SU-DHL-6 (cell line): ENCODE results near the gene SLCO4A1.

Experiments used
- H2AFZ ChIP-seq: fragments of 200-600 bp; sonication (generic); 2 replicates; pipeline ENCODE4 v1.6.1; 2014; ENCODE audit warnings: low read depth, mild to moderate bottlenecking, moderate library complexity, mixed read lengths, antibody characterized with exemption, low read length; ENCODE audit not compliant: severe bottlenecking
- H3F3A ChIP-seq: fragments of 200-600 bp; shearing (Covaris generic); 2 replicates; pipeline ENCODE4 v1.6.0; 2016; ENCODE audit warnings: antibody characterized with exemption, mild to moderate bottlenecking; ENCODE audit not compliant: insufficient read depth
- H3K27ac ChIP-seq: fragments of 200-600 bp; sonication (generic); 2 replicates; pipeline ENCODE4 v1.5.1; 2016; ENCODE audit warnings: low read depth, mild to moderate bottlenecking, low read length, moderate library complexity, mixed read lengths
- H3K27me3 ChIP-seq: fragments of 200-600 bp; sonication (generic), shearing (Covaris generic); 2 replicates; pipeline ENCODE4 v1.6.0; 2014; ENCODE audit warnings: mild to moderate bottlenecking, low read length
- H3K36me3 ChIP-seq: fragments of 200-600 bp; sonication (generic); 2 replicates; pipeline ENCODE4 v1.6.1; 2014; ENCODE audit warnings: mild to moderate bottlenecking, low read length, mixed read lengths
- H3K4me2 ChIP-seq: fragments of 300-600, 200-600 bp; shearing (Covaris generic), sonication (generic); 2 replicates; pipeline ENCODE4 v1.6.0; 2014; ENCODE audit warnings: low read length, low read depth, mild to moderate bottlenecking; ENCODE audit not compliant: poor library complexity, severe bottlenecking
- H3K4me3 ChIP-seq: fragments of 200-600 bp; sonication (generic); 2 replicates; pipeline ENCODE4 v1.5.1; 2014; ENCODE audit warnings: antibody characterized with exemption, low read length, mild to moderate bottlenecking, mixed read lengths; ENCODE audit not compliant: insufficient read depth, poor library complexity, severe bottlenecking
- H3K79me2 ChIP-seq: fragments of 200-600 bp; sonication (generic); 2 replicates; pipeline ENCODE4 v1.6.1; 2014; ENCODE audit warnings: mild to moderate bottlenecking, low read length, moderate library complexity; ENCODE audit not compliant: insufficient read depth
- H3K9ac ChIP-seq: fragments of 200-600 bp; sonication (generic); 2 replicates; pipeline ENCODE4 v1.7.0; 2014; ENCODE audit warnings: mild to moderate bottlenecking, low read length
- H3K9me2 ChIP-seq: fragments of 200-600 bp; sonication (generic); replicated peaks from 2 replicates; pipeline ENCODE4 v1.6.1; 2014; ENCODE audit warnings: low read length; ENCODE audit not compliant: insufficient read depth
- H3K9me3 ChIP-seq: fragments of 200-600 bp; sonication (generic); 2 replicates; pipeline ENCODE4 v1.6.1; 2014; ENCODE audit warnings: low read length, mixed read lengths; ENCODE audit not compliant: insufficient read depth
- H4K20me1 ChIP-seq: fragments of 200-600 bp; sonication (generic); 2 replicates; pipeline ENCODE4 v1.6.1; 2014; ENCODE audit warnings: low read depth, mild to moderate bottlenecking, antibody characterized with exemption, low read length, moderate library complexity, mixed read lengths
- CTCF ChIP-seq: fragments of 200-600 bp; sonication (generic); IDR thresholded peaks from one replicate; pipeline ENCODE4 v1.5.1; 2017; ENCODE audit warnings: antibody characterized with exemption, mild to moderate bottlenecking, low read length, moderate library complexity; ENCODE audit not compliant: insufficient read depth, poor library complexity, severe bottlenecking
- EZH2phosphoT487 ChIP-seq: fragments of 200-600 bp; sonication (generic), shearing (Covaris generic); conservative IDR thresholded peaks from 2 replicates; pipeline ENCODE4 v1.6.1; 2018; ENCODE audit warnings: mild to moderate bottlenecking, antibody characterized with exemption, low read length, moderate library complexity, mixed read lengths

SLCO4A1 gene

DNA sequence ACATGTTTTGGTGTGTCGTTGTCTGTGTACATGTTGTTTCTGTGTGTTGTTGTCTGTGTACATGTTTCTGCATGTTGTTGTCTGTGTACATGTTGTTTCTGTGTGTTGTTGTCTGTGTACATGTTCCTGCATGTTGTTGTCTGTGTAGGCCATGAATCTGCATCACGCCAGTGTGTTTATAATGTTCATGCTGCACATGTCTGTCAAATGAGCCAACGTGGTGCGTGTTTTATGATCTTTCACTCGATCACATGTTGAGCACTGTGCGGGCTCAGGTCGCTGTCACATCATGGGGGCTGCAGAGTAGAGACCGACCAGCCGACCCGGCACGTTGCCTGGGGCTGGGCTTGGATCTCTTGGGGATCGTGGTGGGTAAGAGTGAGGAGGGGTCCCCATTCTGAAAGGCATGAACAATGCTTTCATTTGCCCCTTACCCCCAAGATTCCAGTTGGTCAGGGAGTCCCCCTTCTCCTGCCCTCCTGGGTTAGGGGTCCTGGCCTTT, 26.5 kb upstream of the SLCO4A1 start:
- H3K27ac ChIP-seq = no peak overlapping the region
- no peak overlapping the region for H3K4me2 ChIP-seq
- no peaks in the 10 kb centered on the region for H4K20me1 ChIP-seq

DNA sequence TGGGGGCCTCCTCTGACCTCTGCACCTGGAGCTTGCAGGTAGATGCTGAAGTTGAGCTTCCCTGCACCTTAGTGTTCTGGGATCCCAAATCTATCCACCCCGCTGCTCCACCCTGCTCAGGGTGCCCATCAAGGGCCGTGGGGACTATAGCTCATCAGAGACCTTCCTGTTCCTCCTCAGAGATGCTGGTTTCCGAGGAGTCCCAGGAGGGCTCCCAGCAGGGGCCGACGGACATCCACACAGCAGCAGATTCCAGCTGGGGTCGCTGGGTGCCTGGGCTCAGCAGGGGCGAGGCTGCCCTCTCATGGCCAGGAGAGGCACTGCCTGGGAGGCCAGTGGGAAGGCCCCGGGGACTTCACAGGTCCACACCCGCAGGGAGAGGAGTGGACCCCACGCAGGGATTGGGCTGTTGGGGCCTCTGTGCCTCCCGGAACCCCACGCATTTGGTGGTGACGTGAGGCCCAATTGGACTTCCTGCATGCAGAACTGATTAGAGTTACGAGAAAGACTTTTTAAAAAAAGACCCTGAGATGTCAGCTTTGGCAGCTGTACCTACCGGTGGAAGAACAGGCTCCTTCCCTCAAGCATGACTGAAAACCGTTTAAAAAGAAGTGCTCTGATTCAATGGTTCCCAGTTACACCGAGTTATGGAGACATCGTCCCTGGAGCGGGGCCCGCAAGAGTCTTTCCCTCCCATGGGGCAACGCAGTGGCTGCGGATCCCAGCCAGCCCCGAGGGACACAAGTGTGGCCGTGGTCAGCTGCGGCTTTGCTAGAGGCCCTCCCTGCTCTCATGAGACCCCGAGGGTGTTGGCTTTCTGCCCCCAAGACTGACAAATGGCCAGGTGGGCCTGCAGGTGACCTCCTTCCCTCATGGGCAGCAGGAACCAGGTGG, 25.3 kb upstream of the SLCO4A1 start:
- no peaks in the 10 kb centered on the region for H3K36me3 ChIP-seq
- no peaks in the 10 kb centered on the region for H3F3A ChIP-seq
- TF ChIP-seq CTCF (peak; percentile 90), EZH2phosphoT487 (no peak)
- no peaks in the 10 kb centered on the region for H3K27me3 ChIP-seq
- H3K9me3 ChIP-seq = no peaks in the 10 kb centered on the region
- no peak overlapping the region for H3K4me2 ChIP-seq
- no peaks in the 10 kb centered on the region for H3K9me2 ChIP-seq
- no peak overlapping the region for H3K27ac ChIP-seq
- no peak overlapping the region for H3K9ac ChIP-seq
- no peaks in the 10 kb centered on the region for H3K79me2 ChIP-seq
- H3K4me3 ChIP-seq = no peak overlapping the region
- no peak overlapping the region for H2AFZ ChIP-seq
- no peaks in the 10 kb centered on the region for H4K20me1 ChIP-seq

More for the DNA sequence above, 26.5 kb upstream of the SLCO4A1 start:
- TF ChIP-seq CTCF (no peak), EZH2phosphoT487 (no peak)
- Histone ChIP-seq H3K9me2 (no peaks in the 10 kb centered on the region), H2AFZ (no peak overlapping the region), H3K36me3 (no peaks in the 10 kb centered on the region), H3K79me2 (no peaks in the 10 kb centered on the region), H3K9ac (no peak overlapping the region), H3F3A (no peaks in the 10 kb centered on the region), H3K9me3 (no peaks in the 10 kb centered on the region), H3K27me3 (no peaks in the 10 kb centered on the region), H3K4me3 (no peak overlapping the region)

DNA sequence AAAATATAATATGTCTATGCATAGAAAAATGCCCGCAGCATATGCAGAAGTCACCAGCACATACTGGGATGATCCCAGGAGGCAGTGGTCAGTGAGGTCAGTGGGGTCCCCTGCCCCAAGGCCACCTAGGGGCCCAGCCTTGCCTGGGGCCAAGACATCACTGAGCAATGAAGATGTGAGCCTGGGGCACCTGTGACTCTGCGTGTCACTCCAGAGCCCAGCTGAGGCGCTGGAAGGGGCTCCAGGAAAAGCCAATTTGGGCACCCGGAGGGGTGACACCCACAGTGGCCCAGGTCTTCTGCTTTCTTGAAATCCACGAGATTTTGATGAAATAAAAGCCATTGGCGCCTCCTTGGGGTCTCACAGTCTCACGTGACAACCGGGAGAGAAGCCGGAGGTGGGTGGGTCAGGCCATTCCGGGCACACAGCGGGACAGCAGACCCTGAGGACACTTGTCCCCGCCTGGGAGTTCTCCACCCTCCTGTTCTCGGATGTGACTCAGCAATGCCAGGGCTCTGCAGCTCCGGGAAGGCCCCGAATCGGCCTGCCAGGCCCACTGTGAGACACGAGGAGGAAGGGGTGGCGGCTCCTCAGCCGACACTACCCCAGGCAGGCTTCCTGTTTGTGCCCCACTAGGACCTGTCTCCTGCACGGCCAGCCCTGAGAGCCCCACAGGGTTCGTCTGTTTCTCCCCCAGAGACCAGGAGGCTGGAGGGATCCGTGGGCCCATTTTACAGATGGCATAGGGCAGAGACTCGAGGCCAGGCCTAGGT, 24.4 kb upstream of the SLCO4A1 start:
- Histone ChIP-seq H3F3A (no peaks in the 10 kb centered on the region), H3K9me2 (no peaks in the 10 kb centered on the region), H3K36me3 (no peaks in the 10 kb centered on the region), H3K4me2 (no peak overlapping the region), H4K20me1 (no peaks in the 10 kb centered on the region), H3K79me2 (no peaks in the 10 kb centered on the region), H2AFZ (no peak overlapping the region), H3K9me3 (no peaks in the 10 kb centered on the region), H3K9ac (no peak overlapping the region), H3K27ac (no peak overlapping the region), H3K27me3 (no peaks in the 10 kb centered on the region), H3K4me3 (no peak overlapping the region)
- no peak for TF ChIP-seq EZH2phosphoT487
- TF ChIP-seq CTCF = no peak
